Measurements from ENCODE around the gene S1PR2. TPM values are rescaled to one million over a fixed set of nuclear protein-coding genes. Genes with fewer than 3 reads are reported as not detected.

S1PR2 gene
- total and polyA plus RNA-seq, 2 donors (not counting 3 experiments of a cell fraction or from before 2014, with no cell fraction given) = 0.70 to 1.0 TPM

GRCh38 chr19:10227026-10227971 lies 3.8 kb downstream of the S1PR2 start:
- DNase-seq (ENCODE audit: low read depth, low spot score) (no peak), FAIRE-seq (no peak)
- no TSS peak for BruUV-seq (replicated peaks)
- Histone ChIP-seq H3K4me1 (ENCODE audit: control insufficient read depth, extremely low read depth, insufficient read depth, low read length) (peaks cover 6% of the 10 kb centered on the region), H3K27ac (ENCODE audit: insufficient read depth, low read depth, low read length) (no peak overlapping the region), H3K4me3 (replicated peaks in 1 of 3; ENCODE audit: insufficient read depth in 1 of 3, low read depth in 1 of 3, low read length in 3 of 3) (no peak overlapping the region), H3K9me3 (replicated peaks; ENCODE audit: control insufficient read depth, insufficient read depth, low read length) (no peaks in the 10 kb centered on the region), H3K9me1 (replicated peaks; ENCODE audit: control insufficient read depth, extremely low read depth, insufficient read depth, low read length) (no peaks in the 10 kb centered on the region), H3K4me2 (ENCODE audit: insufficient read depth, low read length) (no peak overlapping the region), H3K36me3 (ENCODE audit: control insufficient read depth in 2 of 2, extremely low read depth in 1 of 2, insufficient read depth in 2 of 2, low read length in 2 of 2) (no peaks in the 10 kb centered on the region), H3K27me3 (ENCODE audit: control insufficient read depth in 2 of 2, insufficient read depth in 2 of 2, low read length in 2 of 2) (no peaks in the 10 kb centered on the region), H2AFZ (ENCODE audit: low read depth, low read length) (no peak overlapping the region), H3K79me2 (ENCODE audit: control insufficient read depth, insufficient read depth, low read length) (no peaks in the 10 kb centered on the region), H4K20me1 (replicated peaks; ENCODE audit: control insufficient read depth, extremely low read depth, insufficient read depth, low read length) (no peaks in the 10 kb centered on the region), H3K9ac (replicated peaks; ENCODE audit: extremely low read depth, insufficient read depth, low read length) (no peak overlapping the region)
- ChIA-PET CTCF (interaction anchor here (1.0 to 7.0 kb wide), 6 partner anchors 12 to 161 kb away, joined by 5 to 48 read pairs (median 6); no protein-coding TSS in a partner anchor), POLR2A (no interaction called here)
- TF ChIP-seq, protein P1, sequence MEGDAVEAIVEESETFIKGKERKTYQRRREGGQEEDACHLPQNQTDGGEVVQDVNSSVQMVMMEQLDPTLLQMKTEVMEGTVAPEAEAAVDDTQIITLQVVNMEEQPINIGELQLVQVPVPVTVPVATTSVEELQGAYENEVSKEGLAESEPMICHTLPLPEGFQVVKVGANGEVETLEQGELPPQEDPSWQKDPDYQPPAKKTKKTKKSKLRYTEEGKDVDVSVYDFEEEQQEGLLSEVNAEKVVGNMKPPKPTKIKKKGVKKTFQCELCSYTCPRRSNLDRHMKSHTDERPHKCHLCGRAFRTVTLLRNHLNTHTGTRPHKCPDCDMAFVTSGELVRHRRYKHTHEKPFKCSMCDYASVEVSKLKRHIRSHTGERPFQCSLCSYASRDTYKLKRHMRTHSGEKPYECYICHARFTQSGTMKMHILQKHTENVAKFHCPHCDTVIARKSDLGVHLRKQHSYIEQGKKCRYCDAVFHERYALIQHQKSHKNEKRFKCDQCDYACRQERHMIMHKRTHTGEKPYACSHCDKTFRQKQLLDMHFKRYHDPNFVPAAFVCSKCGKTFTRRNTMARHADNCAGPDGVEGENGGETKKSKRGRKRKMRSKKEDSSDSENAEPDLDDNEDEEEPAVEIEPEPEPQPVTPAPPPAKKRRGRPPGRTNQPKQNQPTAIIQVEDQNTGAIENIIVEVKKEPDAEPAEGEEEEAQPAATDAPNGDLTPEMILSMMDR (IDR thresholded peaks at IDR 0.05; ENCODE audit: extremely low read depth in 1 of 2, insufficient read depth in 1 of 2, low read depth in 1 of 2, low read length in 2 of 2) = no peak
- no peak for TF ChIP-seq EZH2 (IDR thresholded peaks at IDR 0.05; ENCODE audit: borderline replicate concordance, low read depth, low read length, severe bottlenecking)
- no peak for TF ChIP-seq MYC (IDR thresholded peaks at IDR 0.05; ENCODE audit: low read depth, low read length)
- TF ChIP-seq POLR2A (IDR thresholded peaks at IDR 0.05; ENCODE audit: low read depth, low read length) = no peak
- dilution Hi-C loops (cut with MboI; ENCODE audit: extremely low pct_ligation_motif_present, low sequenced_read_pairs) (no loop called here), intact Hi-C loops (cut with micrococcal nuclease) (no loop called here)
